OCI-LY7 (cell line): ENCODE data around the gene KIF15. TPM values are rescaled to one million over a fixed set of nuclear protein-coding genes. Genes with fewer than 3 reads are reported as not detected.

ENCODE experiments used
- BruUV-seq: library from RNA; stranded (reverse); fragments of 400-500 nt; replicated peaks from 2 replicates; lab custom pipeline; 2021; lab: Mats Ljungman, UMichigan
- CTCF ChIA-PET: fragments of 300-600 bp; sonication (Branson Sonifier 250); formaldehyde crosslinking; loops from one replicate; lab custom pipeline; 2022; ENCODE audit warnings: antibody characterized with exemption; ENCODE audit not compliant: unreplicated experiment; lab: Charles Lee
- POLR2A ChIA-PET: fragments of 300-600 bp; sonication (Branson Sonifier 250); formaldehyde crosslinking; loops from one replicate; lab custom pipeline; 2022; ENCODE audit warnings: antibody characterized with exemption; lab: Charles Lee
- DNase-seq: peaks from one replicate; pipeline ENCODE4 v3.0.0-alpha.2; 2015; ENCODE audit warnings: low spot score
- H2AFZ ChIP-seq: fragments of 200-600 bp; sonication (generic), shearing (Covaris generic); 2 replicates; pipeline ENCODE4 v1.6.1; 2014; ENCODE audit warnings: mild to moderate bottlenecking, antibody characterized with exemption, low read length, moderate library complexity
- H3K27ac ChIP-seq: fragments of 200-600 bp; sonication (generic); 2 replicates; pipeline ENCODE4 v1.5.1; 2014; ENCODE audit warnings: mixed run types, low read depth, mild to moderate bottlenecking, moderate library complexity, low read length, inconsistent platforms; ENCODE audit not compliant: poor library complexity, severe bottlenecking
- H3K36me3 ChIP-seq: fragments of 200-600 bp; sonication (generic); 2 replicates; pipeline ENCODE4 v1.6.1; 2014; ENCODE audit warnings: mild to moderate bottlenecking, antibody characterized with exemption, low read length, moderate library complexity, mixed read lengths; ENCODE audit not compliant: insufficient read depth
- H3K4me1 ChIP-seq: fragments of 200-600 bp; sonication (generic); 2 replicates; pipeline ENCODE4 v1.5.1; 2014; ENCODE audit warnings: mild to moderate bottlenecking, low read length; ENCODE audit not compliant: insufficient read depth, poor library complexity, severe bottlenecking
- H3K4me2 ChIP-seq: fragments of 200-600 bp; sonication (generic); 2 replicates; pipeline ENCODE4 v1.6.1; 2014; ENCODE audit warnings: mild to moderate bottlenecking, low read length
- H3K4me3 ChIP-seq: fragments of 200-600 bp; sonication (generic); 2 replicates; pipeline ENCODE4 v1.5.1; 2014; ENCODE audit warnings: mild to moderate bottlenecking, low read depth, low read length; ENCODE audit not compliant: poor library complexity, severe bottlenecking
- H3K79me2 ChIP-seq: fragments of 200-600 bp; sonication (generic); 2 replicates; pipeline ENCODE4 v1.6.1; 2016; ENCODE audit warnings: low read depth, mild to moderate bottlenecking, low read length, moderate library complexity, mixed read lengths; ENCODE audit not compliant: insufficient read depth
- H3K9me2 ChIP-seq: fragments of 200-600 bp; sonication (generic); 2 replicates; pipeline ENCODE4 v1.6.1; 2016; ENCODE audit warnings: mild to moderate bottlenecking, low read length, mixed read lengths; ENCODE audit not compliant: insufficient read depth
- H3K9me3 ChIP-seq: fragments of 200-600 bp; sonication (generic); 2 replicates; pipeline ENCODE4 v1.6.1; 2014; ENCODE audit warnings: mild to moderate bottlenecking, mixed run types, low read length, mixed read lengths
- H4K20me1 ChIP-seq: fragments of 200-600 bp; sonication (generic); 2 replicates; pipeline ENCODE4 v1.6.1; 2014; ENCODE audit warnings: mild to moderate bottlenecking, antibody characterized with exemption, low read length, moderate library complexity, mixed read lengths; ENCODE audit not compliant: insufficient read depth
- CTCF ChIP-seq: fragments of 200-600 bp; sonication (generic); conservative IDR thresholded peaks from 2 replicates; pipeline ENCODE4 v1.5.1; 2014; ENCODE audit warnings: mild to moderate bottlenecking, antibody characterized with exemption, low read length, moderate library complexity, mixed read lengths
- EZH2phosphoT487 ChIP-seq: fragments of 200-600 bp; sonication (generic); IDR thresholded peaks from 2 replicates; pipeline ENCODE4 v1.6.1; 2018; ENCODE audit warnings: low read depth, borderline replicate concordance, mild to moderate bottlenecking, mixed run types, antibody characterized with exemption, low read length, moderate library complexity, mixed read lengths
- intact Hi-C: fragments of 100-400 bp; cut with micrococcal nuclease; formaldehyde crosslinking; loops from one replicate; pipeline ENCODE4 v1.10.0; 2022; ENCODE audit not compliant: unreplicated experiment
- total RNA-seq, 2 experiments: library from RNA; depleted of rRNA in 1 of 2; stranded (reverse); fragments of >200 nt in 1 of 2; shearing (Covaris generic) in 1 of 2; gene quantifications; 2 replicates each; pipeline ENCODE4 v1.2.3, GENCODE V29; 2014 to 2022

Gene KIF15
- total RNA-seq, 2 experiments from 2014 or later = 37.0 to 44.9 TPM

- Histone ChIP-seq H3K79me2 (no peaks in the 10 kb centered on the region), H3K4me1 (no peaks in the 10 kb centered on the region), H4K20me1 (no peaks in the 10 kb centered on the region), H2AFZ (no peak overlapping the region), H3K27ac (no peak overlapping the region), H3K4me3 (no peak overlapping the region), H3K4me2 (no peak overlapping the region), H3K9me2 (no peaks in the 10 kb centered on the region), H3K9me3 (peaks cover 14% of the 10 kb centered on the region), H3K36me3 (peaks cover 89% of the 10 kb centered on the region)
- no TSS peak for BruUV-seq
- TF ChIP-seq CTCF = no peak
- TF ChIP-seq EZH2phosphoT487 = no peak
- ChIA-PET POLR2A (interaction anchor here (0.6 to 1.9 kb wide), 3 partner anchors 12 to 1142 kb away, joined by 3 to 9 read pairs (median 3); partner anchors contain the start of gene ABHD5), CTCF (no interaction called here)
- intact Hi-C loops = no loop called here
- no peak for DNase-seq
Measured at GRCh38 chr3:44832032-44832431, 70.4 kb downstream of the KIF15 start.

- H2AFZ ChIP-seq = no peak overlapping the region
- CTCF ChIA-PET = no interaction called here
Measured at GRCh38 chr3:44832965-44833364, 71.4 kb downstream of the KIF15 start.

More at GRCh38 chr3:44832965-44833364, 71.4 kb downstream of the KIF15 start:
- Histone ChIP-seq H3K27ac (no peak overlapping the region), H3K4me3 (no peak overlapping the region), H3K9me3 (peaks cover 23% of the 10 kb centered on the region), H3K4me1 (no peaks in the 10 kb centered on the region), H4K20me1 (no peaks in the 10 kb centered on the region), H3K79me2 (no peaks in the 10 kb centered on the region), H3K36me3 (peaks cover 89% of the 10 kb centered on the region), H3K4me2 (no peak overlapping the region), H3K9me2 (no peaks in the 10 kb centered on the region)
- TF ChIP-seq CTCF = no peak
- TF ChIP-seq EZH2phosphoT487 = no peak
- POLR2A ChIA-PET = interaction anchor here (0.6 to 1.9 kb wide), 3 partner anchors 11 to 76 kb away, joined by 3 to 9 read pairs (median 3); no protein-coding TSS in a partner anchor
- no TSS peak for BruUV-seq
- intact Hi-C loops = no loop called here
- DNase-seq = no peak
